Stimulated activated CD8-positive, alpha-beta memory T cell treated with anti-CD3 and anti-CD28 coated beads, Interleukin-15, amount 100 ng/mL, for 24 hours (primary cell): ENCODE results near the gene FRMPD1.

Experiments
- DNase-seq: peaks from one replicate; pipeline ENCODE4 v3.0.0-alpha.2; 2020; ENCODE audit warnings: low read depth

Gene FRMPD1

DNA sequence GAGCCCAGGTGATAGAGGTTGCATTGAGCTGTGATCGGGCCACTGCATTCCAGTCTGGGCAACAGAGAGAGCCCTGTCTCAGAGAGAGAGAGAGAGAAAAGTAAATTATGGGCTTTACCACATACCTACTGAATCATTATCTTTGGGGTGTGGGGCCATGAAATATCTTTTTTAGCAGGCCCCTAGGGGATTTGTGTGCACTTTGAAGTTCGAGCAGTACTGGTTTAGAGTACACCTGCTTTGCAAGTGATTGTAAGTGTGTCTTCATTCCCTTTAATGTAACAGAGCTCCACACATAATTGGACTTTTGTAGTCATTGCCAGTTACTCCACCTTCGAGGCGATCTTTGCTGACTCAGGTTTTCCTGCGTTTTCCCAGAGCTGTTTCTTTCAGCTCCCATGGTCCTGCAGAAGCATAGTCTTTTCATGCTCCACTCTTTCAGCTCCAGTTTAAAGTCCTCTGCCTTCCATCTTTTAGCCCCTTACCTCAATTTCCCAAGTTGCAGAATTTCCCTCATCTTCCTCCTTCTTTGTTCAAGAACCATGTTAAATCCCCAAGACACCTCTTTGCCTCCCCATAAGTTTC is 24.0 kb upstream of the FRMPD1 start:
- DNase-seq: no peak

DNA sequence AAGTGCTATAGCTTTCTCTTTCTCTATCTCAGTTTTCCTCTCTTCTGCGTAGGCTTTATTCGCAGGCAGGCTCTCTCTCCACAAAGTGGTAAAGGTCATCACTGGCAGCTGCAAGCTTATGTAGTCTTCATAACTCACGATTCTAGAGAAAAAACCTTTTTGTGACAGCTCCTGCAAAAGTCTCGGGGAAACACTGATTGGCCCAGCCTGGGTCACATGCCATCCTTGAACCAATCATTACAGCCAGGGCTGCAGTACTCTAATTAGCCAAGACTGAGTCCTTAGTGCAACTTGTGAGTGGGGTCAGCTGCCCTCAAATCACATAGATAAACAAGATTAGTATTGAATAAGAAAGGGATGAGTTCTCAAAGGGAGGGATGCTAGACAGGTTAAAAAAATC is 18.3 kb upstream of the FRMPD1 start:
- no peak for DNase-seq

DNA sequence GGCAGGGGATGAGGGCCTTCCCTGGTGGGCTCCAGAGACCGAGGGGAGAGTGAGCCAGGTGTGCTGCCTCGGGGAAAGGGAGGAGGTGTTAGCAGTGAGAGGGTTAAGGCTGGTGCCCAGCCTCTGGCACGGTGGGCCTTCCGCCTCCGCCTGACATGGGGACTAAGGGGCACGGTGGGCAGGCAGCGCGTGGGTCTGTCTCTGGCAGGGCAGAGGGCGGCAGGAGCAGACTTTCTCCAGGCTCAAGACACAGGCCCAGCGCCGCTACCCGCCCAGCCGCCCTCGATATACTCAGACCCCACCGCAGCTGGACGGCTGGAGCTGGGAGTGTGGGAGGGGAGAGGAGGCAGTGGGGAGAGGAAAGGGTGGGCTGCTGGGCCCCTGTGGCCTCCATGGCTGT is 14.9 kb upstream of the FRMPD1 start:
- DNase-seq: no peak

DNA sequence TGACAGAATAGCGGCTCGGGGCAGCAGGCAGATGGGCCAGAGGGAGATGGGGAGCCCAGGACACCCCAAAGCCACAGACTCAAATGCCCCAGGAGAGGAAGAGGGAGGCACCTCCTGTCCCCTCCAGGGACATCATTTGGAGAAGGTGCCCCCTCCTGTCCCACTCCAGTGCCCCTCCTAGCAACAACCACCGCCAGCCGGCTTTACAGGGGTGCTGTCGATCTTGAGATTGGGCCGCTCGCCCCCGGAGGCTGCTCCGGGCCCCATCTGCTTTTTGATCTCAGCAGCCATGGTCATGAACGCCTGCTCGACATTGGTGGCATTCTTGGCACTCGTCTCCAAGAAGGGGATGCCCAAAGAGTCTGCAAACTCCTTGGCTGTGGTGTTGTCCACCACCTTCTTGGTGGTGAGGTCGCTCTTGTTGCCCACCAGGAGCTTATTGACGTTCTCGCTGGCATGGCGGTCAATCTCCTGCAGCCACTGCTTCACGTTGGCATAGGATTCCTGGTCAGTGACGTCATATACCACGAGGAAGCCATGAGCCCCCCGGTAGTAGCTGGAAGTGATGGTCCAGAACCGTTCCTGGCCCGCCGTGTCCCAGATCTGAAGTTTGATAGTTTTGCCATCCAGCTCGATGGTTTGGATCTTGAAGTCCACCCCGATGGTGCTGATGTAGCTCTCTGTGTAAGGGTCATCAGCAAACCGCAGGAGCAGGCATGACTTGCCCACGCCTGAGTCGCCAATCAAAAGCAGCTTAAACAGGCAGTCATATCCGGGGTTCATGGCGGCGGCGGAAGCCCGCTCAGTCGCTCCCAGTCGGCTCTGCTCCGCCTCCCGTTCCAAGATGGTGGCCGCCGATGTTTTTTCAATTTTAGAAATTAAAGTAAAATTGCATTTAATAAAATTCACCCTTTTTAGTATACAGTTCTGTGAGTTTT is 14.0 kb upstream of the FRMPD1 start:
- DNase-seq: no peak

DNA sequence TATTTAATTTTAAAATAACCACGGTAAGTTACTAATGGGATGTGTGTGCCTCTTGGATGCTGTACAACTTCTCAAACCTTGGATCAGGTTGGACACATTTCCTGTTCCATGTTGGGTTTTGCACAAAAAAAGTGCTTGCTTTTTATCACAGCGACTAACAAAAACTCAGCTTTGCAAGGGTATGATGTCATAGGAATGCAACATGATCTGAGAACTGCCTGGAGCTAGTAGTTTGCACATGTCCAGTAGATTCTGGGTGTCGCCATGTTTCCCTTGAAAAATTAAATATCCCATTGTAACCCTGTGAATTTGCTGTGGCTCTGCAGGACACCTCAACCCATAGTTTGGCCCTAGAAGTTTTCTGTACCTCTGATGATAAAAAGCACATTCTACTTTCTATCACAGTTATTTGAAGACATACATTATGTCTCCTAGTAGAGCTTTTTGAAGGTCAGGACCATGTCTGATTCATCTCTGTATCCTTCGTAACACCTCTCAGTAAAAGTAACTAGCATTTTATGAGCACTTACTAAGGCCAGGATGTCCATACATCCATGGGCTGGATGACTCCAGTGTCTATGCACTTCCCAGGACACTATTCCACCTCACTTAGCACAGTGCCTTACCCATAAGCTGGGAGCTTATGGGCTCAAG is 11.5 kb upstream of the FRMPD1 start:
- no peak for DNase-seq

DNA sequence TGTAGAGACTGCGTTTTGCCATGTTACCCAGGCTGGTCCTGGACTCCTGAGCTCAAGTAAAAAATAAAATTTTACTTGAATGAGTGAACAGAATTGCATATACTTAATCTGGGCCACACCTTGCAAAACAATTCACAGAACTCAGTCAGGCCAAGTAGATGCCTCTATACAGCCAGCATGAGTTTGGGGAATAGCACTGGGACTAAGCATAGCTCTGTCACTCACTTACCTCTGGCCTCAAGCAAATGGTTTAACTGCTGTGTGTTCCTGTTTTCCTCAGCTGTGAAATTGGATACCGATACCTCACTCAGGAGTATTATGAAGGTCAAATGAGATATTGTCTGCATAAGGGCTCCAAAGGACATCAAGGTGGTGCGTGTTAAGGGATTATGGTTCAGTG is 10.9 kb upstream of the FRMPD1 start:
- no peak for DNase-seq

DNA sequence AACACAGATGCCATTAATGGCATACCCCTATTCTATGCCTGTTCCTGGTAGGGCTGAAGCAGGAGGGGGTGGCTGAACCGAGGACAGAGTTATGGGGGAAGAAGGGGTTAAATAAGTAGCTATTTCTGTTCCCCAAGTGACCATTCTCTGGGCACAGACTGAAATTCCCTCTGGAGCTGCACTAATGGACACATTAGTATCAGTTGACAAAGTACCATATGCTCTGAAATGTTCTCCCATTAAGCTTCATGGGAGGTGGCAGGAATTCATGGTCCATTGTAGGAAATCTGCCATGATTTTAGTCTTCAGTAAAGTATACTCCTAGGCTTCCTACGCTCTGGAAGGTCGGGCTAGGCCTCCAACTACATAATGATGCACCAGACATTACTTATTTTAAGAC is 10.5 kb upstream of the FRMPD1 start:
- no peak for DNase-seq

DNA sequence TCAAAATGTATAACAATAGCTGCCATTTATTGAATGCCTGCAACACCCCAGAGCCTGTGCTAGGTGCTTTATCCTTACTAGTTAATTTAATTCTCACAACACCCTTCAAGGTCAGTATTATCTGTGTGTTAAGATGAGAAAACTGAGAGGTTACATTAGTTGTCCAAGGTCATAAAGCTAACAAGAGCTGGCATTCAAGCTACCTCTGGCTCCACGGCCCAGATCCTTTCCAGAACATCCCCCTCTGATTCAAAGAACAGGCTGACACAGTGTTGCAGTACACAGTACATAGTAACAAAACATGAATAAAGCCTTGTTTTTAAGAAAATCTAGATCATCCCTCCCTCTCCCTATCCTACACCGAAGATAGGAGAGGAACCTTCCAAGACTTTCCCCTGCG is 9.4 kb upstream of the FRMPD1 start:
- DNase-seq: no peak

DNA sequence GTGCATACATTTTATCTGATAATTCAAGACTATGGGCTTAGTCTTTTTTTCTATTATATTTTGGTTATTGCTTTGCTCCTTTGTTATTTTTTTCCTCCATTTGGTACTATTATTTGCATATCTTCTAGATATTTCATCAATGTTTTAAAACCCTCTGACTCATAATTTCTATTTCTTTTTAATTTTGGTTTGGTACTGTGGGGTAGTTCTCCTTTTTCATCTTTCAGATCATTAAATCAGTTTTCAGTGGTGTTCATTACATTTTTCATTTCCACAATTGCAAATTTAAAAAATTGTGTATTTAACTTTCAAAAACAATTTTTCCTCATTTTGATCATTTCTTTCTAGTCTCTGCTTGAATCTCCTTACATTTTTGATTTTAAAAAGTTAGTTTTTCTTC is 7.5 kb upstream of the FRMPD1 start:
- DNase-seq: no peak

DNA sequence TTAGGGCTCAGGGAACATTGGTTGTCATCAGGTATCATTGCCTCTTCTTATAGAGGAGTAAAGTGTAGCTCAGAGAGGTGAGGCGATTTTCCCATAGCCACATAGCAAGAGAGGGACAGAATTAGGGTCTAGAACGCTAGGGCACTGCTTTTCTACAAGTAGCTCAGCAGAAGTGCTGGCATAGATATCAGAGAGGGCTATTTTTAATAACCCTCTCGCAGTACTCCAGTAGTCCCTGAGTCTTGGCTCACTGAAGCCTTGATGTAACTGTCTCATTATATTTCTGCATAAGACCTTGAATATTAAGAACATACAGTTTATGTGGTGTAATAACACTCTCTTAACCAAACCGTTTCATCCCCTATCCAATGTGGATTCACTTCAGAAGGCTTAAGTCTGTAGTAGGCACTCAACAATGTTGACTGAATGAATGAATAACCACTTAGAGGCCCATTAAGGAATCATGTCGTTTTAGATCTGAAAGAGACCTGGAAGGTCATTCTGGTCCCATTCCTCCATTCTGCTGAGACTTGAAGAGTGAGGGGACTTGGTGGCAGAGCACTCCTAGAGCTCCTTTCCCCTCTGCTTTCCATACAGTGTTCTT is 4.7 kb upstream of the FRMPD1 start:
- no peak for DNase-seq

DNA sequence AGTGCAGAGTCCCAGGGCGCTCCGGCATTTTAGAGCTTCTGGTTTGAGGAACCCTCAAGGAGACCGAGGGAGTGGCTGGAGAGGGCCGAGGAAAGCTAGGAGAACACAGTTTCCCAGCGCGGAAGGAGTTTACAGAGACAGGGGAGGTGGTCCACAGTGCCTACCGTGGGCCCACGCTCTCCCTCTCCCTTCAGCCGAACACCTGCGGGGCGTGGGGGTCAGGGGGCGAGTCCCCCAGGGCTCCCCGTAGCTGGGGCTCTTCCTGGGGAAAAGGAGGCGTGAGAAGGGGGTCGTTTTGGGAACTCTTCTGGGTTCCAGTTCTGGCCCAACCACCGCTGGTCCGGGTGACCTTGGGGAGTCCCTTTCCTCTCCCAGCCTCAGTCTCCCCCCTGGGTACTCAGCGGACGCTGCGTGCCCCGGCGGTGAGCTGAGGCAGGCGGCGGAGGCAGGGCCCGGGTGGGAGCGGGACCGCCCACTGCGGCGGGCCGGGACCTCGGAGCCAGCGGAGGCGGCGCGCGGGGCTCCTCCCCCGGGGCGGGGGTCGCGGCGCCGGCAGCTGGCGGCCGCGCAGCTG is 368 bp upstream of the FRMPD1 start:
- no peak for DNase-seq

DNA sequence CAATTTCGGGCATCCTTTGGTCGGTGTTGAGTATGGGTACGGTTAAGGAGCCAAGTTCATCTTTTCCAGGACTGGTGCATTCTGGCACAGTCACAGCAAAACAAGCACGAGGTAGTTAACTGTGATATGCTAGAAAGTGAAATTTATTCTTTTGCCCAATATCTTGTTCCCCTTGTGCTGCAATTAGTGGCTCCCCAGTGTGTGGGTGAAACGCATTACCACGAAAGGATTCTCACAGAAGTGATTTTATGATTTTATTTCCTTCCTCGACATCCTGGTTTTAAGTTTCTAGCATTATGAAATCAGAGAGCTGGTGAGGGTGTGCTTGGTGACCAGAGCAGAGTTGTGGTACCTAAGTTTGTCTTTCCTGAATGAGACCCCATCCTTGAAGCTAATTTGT is 1.5 kb downstream of the FRMPD1 start:
- DNase-seq: no peak

DNA sequence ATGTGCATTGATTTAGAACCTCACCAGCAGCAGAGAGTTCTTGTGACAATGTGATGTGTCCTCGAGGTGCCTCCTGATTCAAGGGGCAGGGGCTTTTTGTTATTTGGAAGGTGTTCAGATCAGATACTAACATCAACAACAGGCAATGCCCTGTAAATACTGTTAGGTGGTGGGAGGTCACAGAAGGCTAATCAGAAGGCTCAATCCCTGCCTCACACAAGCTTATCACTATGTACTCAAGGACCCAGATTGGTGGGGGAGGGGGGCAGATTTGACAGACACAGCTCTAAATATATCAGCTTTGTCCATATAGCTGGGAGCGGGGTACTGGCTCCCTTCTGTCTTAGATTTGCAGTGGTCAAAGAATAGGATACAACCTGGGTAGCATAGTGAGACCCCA is 2.6 kb downstream of the FRMPD1 start:
- no peak for DNase-seq

DNA sequence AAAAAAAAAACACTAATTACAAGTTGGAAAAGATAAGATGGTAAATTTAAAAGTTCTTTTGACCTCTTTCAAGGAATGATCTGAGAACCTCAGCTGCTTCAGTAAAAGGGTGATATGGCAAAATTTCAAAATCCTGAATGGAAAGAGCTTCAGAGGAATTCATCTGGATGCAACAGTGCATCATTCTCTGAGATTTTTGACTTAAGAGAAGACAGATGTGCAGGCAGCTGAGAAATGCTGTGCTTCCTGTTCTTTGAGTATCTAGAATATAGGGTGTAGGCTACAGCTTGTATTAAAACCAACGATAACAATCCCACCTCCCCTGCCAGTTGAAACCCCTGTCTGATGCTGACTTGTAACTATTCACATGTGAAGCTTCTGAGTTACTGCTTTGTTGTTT is 6.2 kb downstream of the FRMPD1 start:
- DNase-seq: no peak

DNA sequence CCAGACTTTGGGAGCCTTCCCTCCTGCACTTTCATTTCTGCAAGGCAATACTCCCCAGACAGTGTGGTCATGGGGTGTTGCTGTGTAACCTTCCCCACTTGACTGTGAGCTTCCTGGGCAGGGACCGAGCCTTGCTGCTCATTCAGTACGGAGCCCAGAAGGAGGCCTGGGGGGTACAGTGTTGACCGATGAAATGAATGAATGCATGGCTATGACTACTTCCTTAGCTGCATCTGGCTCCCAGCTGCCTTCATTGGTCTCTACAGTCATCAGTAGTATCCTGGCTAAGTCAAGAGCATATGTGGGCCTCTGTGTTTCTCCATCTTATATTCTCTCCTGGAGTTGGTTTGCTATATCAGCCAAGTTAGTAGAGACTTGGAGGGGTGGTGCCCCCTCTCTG is 9.9 kb downstream of the FRMPD1 start:
- DNase-seq: no peak

DNA sequence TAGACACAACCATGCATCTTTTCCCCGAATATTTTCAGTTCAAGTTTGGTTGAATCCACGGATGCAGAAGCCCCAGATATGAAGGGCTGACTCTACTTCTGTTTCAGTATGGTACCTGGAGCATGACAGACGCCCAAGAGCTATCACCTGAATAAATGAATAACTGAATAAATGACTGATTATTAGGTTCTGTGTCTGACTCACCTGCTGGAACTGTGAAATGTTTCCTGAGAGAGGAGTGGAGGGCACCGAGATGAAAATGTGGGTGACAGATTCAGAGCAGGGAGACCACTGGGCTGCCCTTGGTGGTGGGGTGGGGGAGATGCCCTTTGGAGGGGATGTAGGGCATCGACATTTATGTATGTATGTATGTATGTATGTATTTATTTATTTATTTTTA is 13.2 kb downstream of the FRMPD1 start:
- DNase-seq: no peak

DNA sequence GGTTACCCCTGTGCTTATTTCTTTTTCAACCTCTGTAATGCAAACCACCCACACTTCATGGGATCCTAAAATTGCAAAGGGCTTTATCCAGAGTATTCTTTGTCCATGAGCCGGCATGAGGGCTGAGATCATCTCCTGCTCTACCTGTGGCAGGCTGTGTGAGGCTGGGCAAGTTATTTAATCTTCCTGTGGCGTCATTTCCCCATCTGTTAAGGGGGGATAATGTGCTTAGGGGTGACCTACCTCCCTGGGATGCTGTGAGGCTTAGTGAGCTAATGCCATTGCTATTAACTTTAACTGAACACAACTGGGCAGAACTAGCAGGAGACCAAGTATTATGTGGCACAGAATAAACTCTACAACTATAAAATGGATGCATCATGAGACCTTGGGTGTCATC is 17.0 kb downstream of the FRMPD1 start:
- no peak for DNase-seq

DNA sequence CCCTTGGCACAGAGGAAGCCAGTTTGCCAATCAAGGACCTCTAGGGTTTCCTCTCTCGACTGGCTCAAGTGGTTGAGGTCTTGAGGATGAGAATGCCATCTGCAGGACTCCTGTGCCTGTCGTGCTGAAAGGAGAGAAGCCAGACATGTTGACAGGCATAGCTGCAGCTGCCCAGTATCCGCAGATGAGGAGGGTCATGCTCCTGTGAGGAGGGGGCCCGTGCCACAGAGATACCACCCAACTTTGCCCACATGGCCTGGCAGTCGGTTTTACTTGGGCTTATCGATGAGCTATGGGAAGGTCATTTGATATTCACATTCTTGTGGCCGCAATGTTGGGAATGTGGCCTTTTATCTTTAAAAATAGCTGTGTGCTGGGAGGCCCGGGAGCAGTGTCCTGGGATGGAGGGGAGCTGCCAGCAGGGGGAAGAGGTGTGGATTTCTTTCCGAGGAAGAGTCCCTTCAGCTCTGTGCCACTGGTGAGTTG is 17.4 kb downstream of the FRMPD1 start:
- no peak for DNase-seq

DNA sequence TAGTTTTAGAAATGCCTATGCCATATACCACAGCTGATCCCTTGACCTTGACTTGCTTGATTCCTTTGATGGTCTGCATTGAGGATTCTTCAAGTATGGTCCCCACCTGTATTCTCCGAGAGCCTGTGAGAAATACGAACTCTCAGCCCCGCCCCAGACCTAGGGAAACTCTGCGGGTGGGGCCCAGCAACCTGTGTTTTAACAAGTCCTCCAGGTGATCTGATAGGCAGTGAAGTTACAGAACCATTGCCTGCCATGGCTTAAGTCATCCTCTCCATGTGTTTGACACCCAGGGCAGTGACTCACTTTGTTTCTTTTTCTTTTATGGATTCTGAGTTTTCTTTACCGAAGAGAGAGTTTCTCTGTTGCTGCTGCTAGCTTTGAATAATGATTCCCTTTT is 18.5 kb downstream of the FRMPD1 start:
- DNase-seq: no peak

DNA sequence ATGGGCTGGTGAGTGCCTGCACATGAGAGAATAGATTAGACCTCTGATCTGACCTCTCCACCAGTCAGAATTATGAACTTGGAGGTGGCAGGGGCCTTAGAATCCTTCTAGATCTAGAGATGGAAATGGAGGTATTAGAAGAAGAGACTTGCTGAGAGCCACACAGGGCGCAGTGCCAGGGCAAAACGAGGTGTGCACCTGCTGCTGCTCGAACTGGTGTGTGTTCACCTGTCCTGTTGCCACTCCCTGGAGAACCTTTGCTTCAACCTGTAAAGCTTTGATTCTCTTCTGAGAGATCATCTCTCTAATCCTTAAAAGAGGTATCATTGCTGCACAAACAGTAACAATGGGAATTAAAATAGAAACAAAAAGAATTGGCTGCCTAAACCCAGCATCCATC is 24.9 kb downstream of the FRMPD1 start:
- DNase-seq: no peak

DNA sequence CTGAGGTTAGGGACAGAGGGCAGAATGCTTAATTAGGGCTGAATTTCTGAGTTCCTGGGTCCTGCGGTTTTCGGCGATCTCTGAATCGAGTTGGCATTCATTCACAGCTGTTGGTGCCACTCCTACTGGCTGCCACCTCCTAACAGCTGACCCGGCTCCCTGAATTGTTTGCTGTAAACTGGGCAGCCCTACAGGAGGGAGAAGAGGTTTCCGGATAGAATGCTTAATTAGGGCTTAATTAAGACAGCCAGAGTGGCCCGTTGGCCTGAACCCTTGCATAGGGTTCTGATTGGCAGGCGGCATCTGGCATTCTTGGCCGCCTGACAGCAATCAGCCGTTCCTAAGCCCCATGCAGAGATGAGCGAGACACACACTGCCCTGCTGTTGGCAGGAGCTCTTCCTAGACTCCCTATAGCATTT is 25.7 kb downstream of the FRMPD1 start:
- no peak for DNase-seq

DNA sequence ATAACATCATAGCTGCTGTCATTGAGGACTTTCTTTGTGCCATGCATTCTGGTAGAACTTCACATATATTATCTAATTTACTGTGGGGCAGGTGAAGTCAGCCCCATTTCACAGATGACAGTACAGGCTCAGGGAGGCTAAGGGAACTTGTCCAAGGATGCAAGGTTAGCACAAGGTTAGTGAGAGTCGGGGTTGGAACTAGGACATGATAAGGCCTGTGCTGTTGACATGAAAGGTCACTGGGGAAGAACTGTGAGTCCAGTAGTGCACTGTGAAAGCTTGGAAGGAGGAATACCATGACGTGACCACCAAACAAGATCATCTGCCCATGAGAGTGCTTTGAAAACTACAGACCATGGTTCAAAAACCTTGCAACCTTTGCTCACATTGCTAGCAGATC is 26.7 kb downstream of the FRMPD1 start:
- no peak for DNase-seq
